ENCODE results near the gene ARX.

The ARX gene

DNA sequence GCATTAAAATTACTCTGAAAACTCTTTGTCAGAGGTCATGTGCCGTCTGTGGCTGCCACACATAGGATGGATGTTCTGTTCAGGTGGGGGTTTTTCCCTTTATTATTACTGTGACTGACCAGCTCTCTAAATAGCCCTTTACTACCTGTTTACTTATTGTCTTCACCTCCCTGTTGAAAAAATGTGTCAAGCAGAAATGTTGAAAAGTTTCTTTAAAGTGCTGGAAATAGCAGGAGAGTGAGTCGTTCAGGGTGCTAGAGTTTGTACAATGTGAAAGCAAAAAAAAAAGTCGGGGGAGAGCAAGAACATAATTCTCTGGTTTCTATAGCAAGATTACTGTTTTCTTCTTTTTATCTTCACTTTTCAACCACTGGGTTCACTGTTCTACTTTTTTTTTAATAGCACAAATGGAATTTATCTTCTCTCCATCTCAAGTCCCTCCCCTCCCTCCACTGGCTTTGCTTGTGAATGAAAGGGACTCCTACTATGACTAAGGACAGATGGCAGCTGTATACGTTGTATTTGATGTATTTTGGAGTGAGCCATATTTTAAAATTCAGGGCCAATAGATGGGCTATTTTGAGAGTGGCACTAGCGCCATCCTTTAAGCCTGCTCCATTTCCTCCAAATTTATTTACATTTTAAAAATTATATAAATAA, 33.3 kb downstream of the ARX start:
- Histone ChIP-seq H3K9me3 (ENCODE audit: low read depth, low read length) (no peaks in the 10 kb centered on the region), H3K27ac (no peak overlapping the region), H3K4me3 (no peak overlapping the region), H3K9ac (ENCODE audit: insufficient read length) (no peak overlapping the region), H3K36me3 (ENCODE audit: insufficient read depth, low read length) (peaks cover 2% of the 10 kb centered on the region; the same call in 1 of the 2 replicates)
- no peak for TF ChIP-seq FOXP2 (optimal IDR thresholded peaks at IDR 0.05; ENCODE audit: control extremely low read depth, extremely low read length, insufficient read depth)
- no peak for TF ChIP-seq EZH2 (IDR thresholded peaks at IDR 0.05)
- DNase-seq (ENCODE audit: low read depth, low spot score), result no peak

GRCh38 chrX:24981030-24981429, 34.7 kb downstream of the ARX start:
- no peak overlapping the region for H3K9ac ChIP-seq (ENCODE audit: insufficient read length)
- H3K27ac ChIP-seq, result no peak overlapping the region
- DNase-seq (ENCODE audit: low read depth, low spot score), result no peak
- H3K36me3 ChIP-seq (ENCODE audit: insufficient read depth, low read length), result no peaks in the 10 kb centered on the region
- TF ChIP-seq POLR2AphosphoS5 (IDR thresholded peaks at IDR 0.05; ENCODE audit: borderline replicate concordance, low read depth, low read length), result no peak
- no peak for TF ChIP-seq EZH2 (IDR thresholded peaks at IDR 0.05)
- H3K9me3 ChIP-seq (ENCODE audit: low read depth, low read length), result no peaks in the 10 kb centered on the region
- H3K4me3 ChIP-seq, result no peak overlapping the region

- TF ChIP-seq POLR2AphosphoS5 (IDR thresholded peaks at IDR 0.05; ENCODE audit: borderline replicate concordance, low read depth, low read length) (no peak), FOXP2 (optimal IDR thresholded peaks at IDR 0.05; ENCODE audit: control extremely low read depth, extremely low read length, insufficient read depth) (no peak), EZH2 (IDR thresholded peaks at IDR 0.05) (no peak)
- H3K9me3 ChIP-seq (ENCODE audit: low read depth, low read length), result no peaks in the 10 kb centered on the region
- no peak overlapping the region for H3K4me3 ChIP-seq
- no peak for DNase-seq (ENCODE audit: low read depth, low spot score)
- no peaks in the 10 kb centered on the region for H3K36me3 ChIP-seq (ENCODE audit: insufficient read depth, low read length)
- H3K27ac ChIP-seq, result no peak overlapping the region
- H3K9ac ChIP-seq (ENCODE audit: insufficient read length), result no peak overlapping the region
Observed at GRCh38 chrX:24979081-24979480, 36.7 kb downstream of the ARX start.

DNA sequence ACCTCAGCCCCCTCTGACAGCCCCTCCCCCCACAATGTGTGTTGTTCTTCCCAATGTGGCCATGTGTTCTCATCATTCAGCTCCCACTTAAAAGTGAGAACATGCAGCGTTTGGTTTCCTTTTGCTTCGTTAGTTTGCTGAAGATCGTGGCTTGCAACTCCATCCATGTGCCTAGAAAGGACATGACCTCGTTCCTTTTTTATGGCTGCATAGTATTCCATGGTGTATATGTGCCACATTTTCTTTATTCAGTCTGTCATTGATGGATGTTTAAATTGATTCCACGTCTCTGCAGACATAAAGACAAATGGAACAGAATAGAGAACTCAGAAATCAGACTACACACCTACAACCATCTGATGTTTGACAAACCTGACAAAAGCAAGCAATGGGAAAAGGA, 46.0 kb downstream of the ARX start:
- Histone ChIP-seq H3K9ac (ENCODE audit: insufficient read length) (no peak overlapping the region), H3K36me3 (ENCODE audit: insufficient read depth, low read length) (no peaks in the 10 kb centered on the region), H3K9me3 (ENCODE audit: low read depth, low read length) (no peaks in the 10 kb centered on the region), H3K4me3 (no peak overlapping the region), H3K27ac (no peak overlapping the region)
- TF ChIP-seq POLR2AphosphoS5 (IDR thresholded peaks at IDR 0.05; ENCODE audit: borderline replicate concordance, low read depth, low read length) (no peak), EZH2 (IDR thresholded peaks at IDR 0.05) (no peak), FOXP2 (optimal IDR thresholded peaks at IDR 0.05; ENCODE audit: control extremely low read depth, extremely low read length, insufficient read depth) (no peak)
- no peak for DNase-seq (ENCODE audit: low read depth, low spot score)

DNA sequence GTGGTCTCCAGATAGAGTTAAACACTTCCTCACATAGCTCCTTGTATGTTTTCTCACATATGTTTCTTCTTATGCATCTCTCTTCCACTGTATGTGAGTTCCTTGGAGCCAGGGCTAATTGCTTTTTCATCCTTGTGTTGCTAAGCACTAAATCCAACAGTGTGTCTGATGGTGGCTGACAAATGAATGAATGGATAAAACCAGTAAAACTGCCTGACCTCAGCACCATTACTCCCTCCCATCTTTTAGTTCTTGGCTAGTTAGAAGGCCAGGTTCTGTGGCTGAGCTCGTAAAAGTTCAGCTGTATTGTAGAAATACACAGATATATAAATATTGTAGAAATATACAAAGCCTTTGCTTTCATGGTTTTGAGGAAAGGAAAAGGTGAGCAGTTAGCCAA, 50.4 kb downstream of the ARX start:
- no peaks in the 10 kb centered on the region for H3K9me3 ChIP-seq (ENCODE audit: low read depth, low read length)

DNA sequence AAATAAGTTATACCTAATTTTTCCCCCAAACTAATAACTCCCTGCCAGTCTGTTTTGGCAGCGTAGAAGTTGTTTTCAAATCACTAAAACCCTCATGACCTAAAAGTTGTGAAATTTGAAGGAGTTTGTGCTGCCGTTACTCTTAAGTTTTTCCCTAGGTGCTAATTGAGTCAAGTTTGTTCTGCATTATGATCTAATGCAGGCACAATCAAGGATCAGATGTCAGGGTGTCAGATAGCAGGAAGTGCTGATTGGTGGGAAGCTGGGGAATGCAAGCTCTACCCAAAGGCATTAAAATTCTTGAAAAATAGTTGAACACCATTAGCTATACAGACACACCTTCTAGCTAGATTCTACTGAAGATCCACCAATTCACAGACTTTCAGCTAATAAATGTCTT, 51.9 kb downstream of the ARX start:
- DNase-seq (ENCODE audit: low read depth, low spot score), result no peak
- H3K36me3 ChIP-seq (ENCODE audit: insufficient read depth, low read length), result no peaks in the 10 kb centered on the region
- H3K9ac ChIP-seq (ENCODE audit: insufficient read length), result no peak overlapping the region
- no peak overlapping the region for H3K27ac ChIP-seq
- H3K4me3 ChIP-seq, result no peak overlapping the region
- no peaks in the 10 kb centered on the region for H3K9me3 ChIP-seq (ENCODE audit: low read depth, low read length)
- TF ChIP-seq FOXP2 (optimal IDR thresholded peaks at IDR 0.05; ENCODE audit: control extremely low read depth, extremely low read length, insufficient read depth) (no peak), EZH2 (IDR thresholded peaks at IDR 0.05) (no peak), POLR2AphosphoS5 (IDR thresholded peaks at IDR 0.05; ENCODE audit: borderline replicate concordance, low read depth, low read length) (no peak)

More for the DNA sequence above, 50.4 kb downstream of the ARX start:
- Histone ChIP-seq H3K9ac (ENCODE audit: insufficient read length) (no peak overlapping the region), H3K27ac (no peak overlapping the region), H3K36me3 (ENCODE audit: insufficient read depth, low read length) (no peaks in the 10 kb centered on the region), H3K4me3 (no peak overlapping the region)
- TF ChIP-seq POLR2AphosphoS5 (IDR thresholded peaks at IDR 0.05; ENCODE audit: borderline replicate concordance, low read depth, low read length) (no peak), FOXP2 (optimal IDR thresholded peaks at IDR 0.05; ENCODE audit: control extremely low read depth, extremely low read length, insufficient read depth) (no peak), EZH2 (IDR thresholded peaks at IDR 0.05) (no peak)
- DNase-seq (ENCODE audit: low read depth, low spot score), result no peak

DNA sequence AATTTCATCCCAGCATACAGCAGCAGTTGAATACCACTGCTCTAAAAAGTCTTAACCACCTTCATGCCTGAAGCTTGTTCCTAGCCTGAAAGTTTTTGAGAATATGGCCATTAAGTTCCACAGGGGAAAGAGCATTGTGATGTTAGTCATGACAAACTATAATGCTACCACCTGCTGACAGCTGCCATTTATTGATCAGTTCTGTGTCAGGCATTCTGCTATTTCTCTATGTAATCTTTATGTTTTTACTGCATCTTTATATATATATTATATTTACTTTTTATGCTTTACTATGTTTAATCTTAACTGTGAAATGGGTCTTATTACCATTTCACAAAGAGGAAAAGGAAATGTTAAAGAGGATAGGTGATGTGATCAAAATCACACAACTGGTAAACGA, 54.0 kb downstream of the ARX start:
- DNase-seq (ENCODE audit: low read depth, low spot score), result no peak
- Histone ChIP-seq H3K4me3 (no peak overlapping the region), H3K9ac (ENCODE audit: insufficient read length) (no peak overlapping the region), H3K9me3 (ENCODE audit: low read depth, low read length) (no peaks in the 10 kb centered on the region), H3K27ac (no peak overlapping the region), H3K36me3 (ENCODE audit: insufficient read depth, low read length) (no peaks in the 10 kb centered on the region)
- no peak for TF ChIP-seq FOXP2 (optimal IDR thresholded peaks at IDR 0.05; ENCODE audit: control extremely low read depth, extremely low read length, insufficient read depth)
- TF ChIP-seq EZH2 (IDR thresholded peaks at IDR 0.05), result no peak
- TF ChIP-seq POLR2AphosphoS5 (IDR thresholded peaks at IDR 0.05; ENCODE audit: borderline replicate concordance, low read depth, low read length), result no peak

- no peak for DNase-seq (ENCODE audit: low read depth, low spot score)
- Histone ChIP-seq H3K9ac (ENCODE audit: insufficient read length) (no peak overlapping the region), H3K27ac (no peak overlapping the region), H3K36me3 (ENCODE audit: insufficient read depth, low read length) (no peaks in the 10 kb centered on the region; the same call in 1 of the 2 replicates), H3K4me3 (no peak overlapping the region), H3K9me3 (ENCODE audit: low read depth, low read length) (no peaks in the 10 kb centered on the region)
- TF ChIP-seq POLR2AphosphoS5 (IDR thresholded peaks at IDR 0.05; ENCODE audit: borderline replicate concordance, low read depth, low read length), result no peak
Observed at GRCh38 chrX:24956828-24957227, 58.9 kb downstream of the ARX start.

- no peak overlapping the region for H3K9ac ChIP-seq (ENCODE audit: insufficient read length)
Observed at GRCh38 chrX:24955372-24955930, 60.3 kb downstream of the ARX start.

More at GRCh38 chrX:24955372-24955930, 60.3 kb downstream of the ARX start:
- no peak for DNase-seq (ENCODE audit: low read depth, low spot score)
- no peak overlapping the region for H3K27ac ChIP-seq
- no peaks in the 10 kb centered on the region for H3K9me3 ChIP-seq (ENCODE audit: low read depth, low read length)
- no peak for TF ChIP-seq POLR2AphosphoS5 (IDR thresholded peaks at IDR 0.05; ENCODE audit: borderline replicate concordance, low read depth, low read length)
- no peak for TF ChIP-seq EZH2 (IDR thresholded peaks at IDR 0.05)
- TF ChIP-seq FOXP2 (optimal IDR thresholded peaks at IDR 0.05; ENCODE audit: control extremely low read depth, extremely low read length, insufficient read depth), result no peak
- H3K4me3 ChIP-seq, result no peak overlapping the region
- no peaks in the 10 kb centered on the region; the same call in 1 of the 2 replicates for H3K36me3 ChIP-seq (ENCODE audit: insufficient read depth, low read length)
